Measurements from ENCODE around the gene PRPF39. TPM values are rescaled to one million over a fixed set of nuclear protein-coding genes. Genes with fewer than 3 reads are reported as not detected.
A peak's percentile ranks its signal among the peaks of the same experiment; 100 is the strongest.

Gene PRPF39
- total and polyA plus RNA-seq, 2 of the 4 experiments (the other 2 are of a cell fraction) = 18.1 to 29.6 TPM

DNA sequence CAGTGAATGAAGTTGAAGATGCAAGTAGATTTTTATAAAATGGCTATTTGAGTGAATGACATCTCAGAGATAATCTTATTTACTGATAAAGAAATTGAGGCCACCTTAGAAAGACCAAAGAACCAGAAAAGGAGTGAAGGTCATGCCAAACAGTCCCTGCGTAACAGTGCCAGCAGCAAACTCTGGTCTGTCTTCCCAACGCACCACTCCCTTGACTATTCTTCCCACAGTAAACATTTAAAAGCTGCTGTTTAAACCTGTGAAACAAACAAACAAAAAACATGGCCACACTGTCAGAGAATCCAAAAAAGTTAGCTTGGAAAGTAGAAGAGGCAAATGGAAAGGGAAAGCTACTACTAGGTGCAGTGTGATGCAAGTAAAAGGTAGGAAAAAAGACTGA is 1.5 kb upstream of the PRPF39 start:
- H3K14ac ChIP-seq (replicated peaks; ENCODE audit: low read depth, low read length) = no peak overlapping the region
- H2BK5ac ChIP-seq (ENCODE audit: low read depth, low read length, poor library complexity, severe bottlenecking) = no peak overlapping the region
- ChIA-PET CTCF (interaction anchor here (0.6 kb wide), 1 partner anchor 8 kb away, joined by 3 read pairs; no protein-coding TSS in a partner anchor), POLR2A (ENCODE audit: unreplicated experiment) (no interaction called here)
- no peak overlapping the region for H2AFZ ChIP-seq (replicated peaks; ENCODE audit: low read length, poor library complexity)
- no peak overlapping the region for H2AK9ac ChIP-seq (replicated peaks; ENCODE audit: low read depth, low read length, poor library complexity)
- BruUV-seq (replicated peaks) = no TSS peak
- H3K9me3 ChIP-seq (ENCODE audit: control insufficient read depth, insufficient read depth, low read length) = no peaks in the 10 kb centered on the region
- H3K4me1 ChIP-seq (ENCODE audit: control insufficient read depth, insufficient read depth, low read length) = no peaks in the 10 kb centered on the region
- 0 out of 4 replicates have a peak overlapping the region, but pooled peaks of 1 of the 2 experiments have one; percentile 19 for H4K8ac ChIP-seq (ENCODE audit: low read depth in 2 of 2, low read length in 2 of 2)
- H3K9ac ChIP-seq (ENCODE audit: low read depth, low read length) = no peak overlapping the region
- 0 out of 2 replicates have a peak, but pooled peaks cover 3% of the 10 kb centered on the region for H3K9me1 ChIP-seq (ENCODE audit: insufficient read depth, low read length)
- no peak for TF ChIP-seq BHLHE40 (IDR thresholded peaks at IDR 0.05; ENCODE audit: low read depth, low read length)
- TF ChIP-seq RFX5 (IDR thresholded peaks at IDR 0.05; ENCODE audit: low read depth, low read length) = no peak
- TF ChIP-seq RAD21 (IDR thresholded peaks at IDR 0.05; ENCODE audit: low read length) = no peak
- TF ChIP-seq POLR2A (IDR thresholded peaks at IDR 0.05; ENCODE audit: low read depth, low read length) = no peak
- no peak for TF ChIP-seq FOS (IDR thresholded peaks at IDR 0.05; ENCODE audit: low read depth, low read length)
- TF ChIP-seq, protein P1, sequence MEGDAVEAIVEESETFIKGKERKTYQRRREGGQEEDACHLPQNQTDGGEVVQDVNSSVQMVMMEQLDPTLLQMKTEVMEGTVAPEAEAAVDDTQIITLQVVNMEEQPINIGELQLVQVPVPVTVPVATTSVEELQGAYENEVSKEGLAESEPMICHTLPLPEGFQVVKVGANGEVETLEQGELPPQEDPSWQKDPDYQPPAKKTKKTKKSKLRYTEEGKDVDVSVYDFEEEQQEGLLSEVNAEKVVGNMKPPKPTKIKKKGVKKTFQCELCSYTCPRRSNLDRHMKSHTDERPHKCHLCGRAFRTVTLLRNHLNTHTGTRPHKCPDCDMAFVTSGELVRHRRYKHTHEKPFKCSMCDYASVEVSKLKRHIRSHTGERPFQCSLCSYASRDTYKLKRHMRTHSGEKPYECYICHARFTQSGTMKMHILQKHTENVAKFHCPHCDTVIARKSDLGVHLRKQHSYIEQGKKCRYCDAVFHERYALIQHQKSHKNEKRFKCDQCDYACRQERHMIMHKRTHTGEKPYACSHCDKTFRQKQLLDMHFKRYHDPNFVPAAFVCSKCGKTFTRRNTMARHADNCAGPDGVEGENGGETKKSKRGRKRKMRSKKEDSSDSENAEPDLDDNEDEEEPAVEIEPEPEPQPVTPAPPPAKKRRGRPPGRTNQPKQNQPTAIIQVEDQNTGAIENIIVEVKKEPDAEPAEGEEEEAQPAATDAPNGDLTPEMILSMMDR (conservative IDR thresholded peaks at IDR 0.05; ENCODE audit: low read depth, low read length) = no peak
- no peak for TF ChIP-seq RCOR1 (IDR thresholded peaks at IDR 0.05; ENCODE audit: insufficient replicate concordance, low read length)
- no peak for TF ChIP-seq CEBPB (IDR thresholded peaks at IDR 0.05; ENCODE audit: low read depth, low read length)
- no peak for TF ChIP-seq SMC3 (IDR thresholded peaks at IDR 0.05; ENCODE audit: low read depth, low read length)
- H3K27ac ChIP-seq (ENCODE audit: insufficient read depth, low read length) = no peak overlapping the region
- no peak overlapping the region for H3K4me2 ChIP-seq (ENCODE audit: low read depth, low read length)
- H2BK20ac ChIP-seq (ENCODE audit: low read depth, low read length) = no peak overlapping the region
- no peak for ATAC-seq (ENCODE audit: low read depth)
- intact Hi-C loops (cut with micrococcal nuclease) (no loop called here), dilution Hi-C loops (cut with HindIII; ENCODE audit: low sequenced_read_pairs, unreplicated experiment) (no loop called here), in situ Hi-C loops (cut with MboI; ENCODE audit: low sequenced_read_pairs) (no loop called here)
- H2BK15ac ChIP-seq (ENCODE audit: low read depth, low read length) = no peak overlapping the region
- H3K23ac ChIP-seq (ENCODE audit: low read depth, low read length) = no peak overlapping the region
- H3K4me3 ChIP-seq (ENCODE audit: insufficient read depth, low read depth, low read length) = no peak overlapping the region
- no peak overlapping the region for H2AK5ac ChIP-seq (ENCODE audit: low read depth, low read length)
- no peak overlapping the region for H4K5ac ChIP-seq (ENCODE audit: low read depth, low read length)
- no peak for DNase-seq
- H4K20me1 ChIP-seq (ENCODE audit: insufficient read depth, low read length) = peaks cover 32% of the 10 kb centered on the region
- H3K79me1 ChIP-seq (ENCODE audit: low read depth in 1 of 2, low read length in 2 of 2) = peaks cover 0 to 11% of the 10 kb centered on the region in 2 experiments; a peak in 2 of 4 replicates
- no peaks in the 10 kb centered on the region for H3K36me3 ChIP-seq (ENCODE audit: control insufficient read depth, insufficient read depth, low read length)
- H3K56ac ChIP-seq (ENCODE audit: extremely low read depth, insufficient read depth, low read length) = no peak overlapping the region
- H3K27me3 ChIP-seq (ENCODE audit: control insufficient read depth, insufficient read depth, low read length) = no peaks in the 10 kb centered on the region
- H2BK120ac ChIP-seq (ENCODE audit: low read depth, low read length) = no peak overlapping the region
- WGBS, 2 experiments (ENCODE audit: extremely low coverage in 2 of 2, insufficient read length in 1 of 2) = no CpG with 5 or more reads among the region's 2 CpGs
- H3K18ac ChIP-seq (ENCODE audit: low read depth, low read length) = no peak overlapping the region
- H4K91ac ChIP-seq (ENCODE audit: insufficient read depth, low read depth, low read length) = no peak overlapping the region
- H3K4ac ChIP-seq (ENCODE audit: low read depth, low read length) = no peak overlapping the region
